Measurements from ENCODE around the gene FRMD8. TPM values are rescaled to one million over a fixed set of nuclear protein-coding genes. Genes with fewer than 3 reads are reported as not detected.

Gene FRMD8
- total RNA-seq, 4 donors from 2014 or later: 19.9 to 31.5 (median 21.3) TPM

- ATAC-seq: peak; percentile 31
- Histone ChIP-seq H3K4me1 (peaks cover 2 to 47% (median 14%) of the 10 kb centered on the region in 3 donors), H3K27ac (peak within 1 kb of the TSS; percentile 97 to 100 (median 98)), H3K36me3 (peaks cover 0 to 28% of the 10 kb centered on the region in 2 donors), H3K27me3 (no peaks in the 10 kb centered on the region), H3K4me3 (peak within 1 kb of the TSS; percentile 57 to 81), H3K9me3 (no peaks in the 10 kb centered on the region)
- 0% methylated on average over 6 to 13 of the region's 40 CpGs for WGBS, 2 donors (ENCODE audit: low coverage in 1 of 2)
- TF ChIP-seq POLR2A (IDR thresholded peaks at IDR 0.05) (peak; percentile 100), CTCF (IDR thresholded peaks at IDR 0.05) (peak in 1 of 4 experiments; percentile 3), EP300 (IDR thresholded peaks at IDR 0.05) (no peak), POLR2AphosphoS5 (IDR thresholded peaks at IDR 0.05) (peak; percentile 100)
Measured at GRCh38 chr11:65422633-65423515, 36.4 kb downstream of the FRMD8 start, which contains the start of gene NEAT1. Gene NEAT1, plus strand, starts transcription at chr11:65422798.

GRCh38 chr11:65423516-65424204, 37.2 kb downstream of the FRMD8 start:
- ATAC-seq: no peak
- H3K4me1 ChIP-seq: peaks cover 2 to 47% (median 16%) of the 10 kb centered on the region in 3 donors
- no peaks in the 10 kb centered on the region for H3K27me3 ChIP-seq
- TF ChIP-seq POLR2A (IDR thresholded peaks at IDR 0.05) (no peak), CTCF (IDR thresholded peaks at IDR 0.05) (peak in 1 of 4 experiments; percentile 3), POLR2AphosphoS5 (IDR thresholded peaks at IDR 0.05) (peak; percentile 60)
- H3K4me3 ChIP-seq: peak overlapping the region; percentile 57 to 81
- H3K27ac ChIP-seq: peak overlapping the region; percentile 97 to 100 (median 98)
- 2 to 3% methylated on average over 10 to 11 of the region's 19 CpGs for WGBS, 2 donors (ENCODE audit: low coverage in 1 of 2)
- H3K9me3 ChIP-seq: no peaks in the 10 kb centered on the region
- H3K36me3 ChIP-seq: peaks cover 0 to 29% of the 10 kb centered on the region in 2 donors

- Histone ChIP-seq H3K27me3 (no peaks in the 10 kb centered on the region), H3K27ac (peak overlapping the region; percentile 97 to 100 (median 98)), H3K36me3 (peaks cover 0 to 29% of the 10 kb centered on the region in 2 donors), H3K4me3 (peak overlapping the region; percentile 57 to 81), H3K4me1 (peaks cover 2 to 47% (median 13%) of the 10 kb centered on the region in 3 donors), H3K9me3 (no peaks in the 10 kb centered on the region)
- WGBS, 2 donors (ENCODE audit: low coverage in 1 of 2): 0 to 1% methylated on average over 13 to 17 of the region's 18 CpGs
- TF ChIP-seq POLR2AphosphoS5 (IDR thresholded peaks at IDR 0.05) (peak; percentile 79), CTCF (IDR thresholded peaks at IDR 0.05) (peak in 1 of 4 experiments; percentile 8), EP300 (IDR thresholded peaks at IDR 0.05) (no peak), POLR2A (IDR thresholded peaks at IDR 0.05) (peak in 1 of 2 donors; percentile 20)
- no peak for ATAC-seq
Measured at GRCh38 chr11:65424205-65425104, 38.0 kb downstream of the FRMD8 start.

GRCh38 chr11:65425105-65425970, 38.9 kb downstream of the FRMD8 start:
- Histone ChIP-seq H3K4me3 (peak overlapping the region; percentile 57 to 81), H3K9me3 (no peaks in the 10 kb centered on the region), H3K4me1 (peaks cover 4 to 47% (median 11%) of the 10 kb centered on the region in 3 donors), H3K27ac (peak overlapping the region; percentile 97 to 100 (median 98)), H3K36me3 (peaks cover 0 to 29% of the 10 kb centered on the region in 2 donors), H3K27me3 (no peaks in the 10 kb centered on the region)
- TF ChIP-seq POLR2AphosphoS5 (IDR thresholded peaks at IDR 0.05) (peak; percentile 82), CTCF (IDR thresholded peaks at IDR 0.05) (peak in 2 of 4 experiments; percentile 54 to 60), EP300 (IDR thresholded peaks at IDR 0.05) (no peak), POLR2A (IDR thresholded peaks at IDR 0.05) (peak; percentile 43 to 70)
- 0 to 2% methylated on average over 3 to 9 of the region's 9 CpGs for WGBS, 2 donors (ENCODE audit: low coverage in 1 of 2)
- no peak for ATAC-seq
